ENCODE measurements around the gene PEAR1. TPM values are rescaled to one million over a fixed set of nuclear protein-coding genes. Genes with fewer than 3 reads are reported as not detected.

PEAR1 gene
- total RNA-seq, 2 experiments from 2014 or later = 0.28 TPM

GRCh38 chr1:156900896-156901589 lies 7.5 kb downstream of the PEAR1 start:
- Mint-ChIP-seq H3K27ac (no peak overlapping the region), H3K4me3 (no peak overlapping the region), H3K27me3 (peaks cover 14% of the 10 kb centered on the region), H3K4me1 (peaks cover 10% of the 10 kb centered on the region), H3K9me3 (no peaks in the 10 kb centered on the region), H3K36me3 (peaks cover 1% of the 10 kb centered on the region)
- DNase-seq (no peak), ATAC-seq (ENCODE audit: low read depth) (no peak)
- POLR2A ChIA-PET = interaction anchor here (0.9 kb wide), 1 partner anchor 14 kb away, joined by 3 read pairs; no protein-coding TSS in a partner anchor

- H3K9me3 Mint-ChIP-seq = no peaks in the 10 kb centered on the region
- H3K27ac Mint-ChIP-seq = no peak overlapping the region
- ATAC-seq (ENCODE audit: low read depth) (no peak), DNase-seq (no peak)
- POLR2A ChIA-PET = interaction anchor here (0.9 kb wide), 1 partner anchor 14 kb away, joined by 3 read pairs; no protein-coding TSS in a partner anchor
- H3K36me3 Mint-ChIP-seq = peaks cover 1% of the 10 kb centered on the region
- peaks cover 10% of the 10 kb centered on the region for H3K4me1 Mint-ChIP-seq
- no peak overlapping the region for H3K4me3 Mint-ChIP-seq
- H3K27me3 Mint-ChIP-seq = peaks cover 14% of the 10 kb centered on the region
These were observed 8.0 kb downstream of the PEAR1 start for GRCh38 chr1:156901590-156901900.

GRCh38 chr1:156901966-156902915 lies 8.7 kb downstream of the PEAR1 start:
- peak overlapping the region; percentile 72 for H3K27ac Mint-ChIP-seq
- H3K36me3 Mint-ChIP-seq = peaks cover 1% of the 10 kb centered on the region
- POLR2A ChIA-PET = interaction anchor here (0.9 kb wide), 1 partner anchor 15 kb away, joined by 3 read pairs; no protein-coding TSS in a partner anchor
- H3K4me3 Mint-ChIP-seq = no peak overlapping the region
- ATAC-seq (ENCODE audit: low read depth) (no peak), DNase-seq (no peak)
- H3K9me3 Mint-ChIP-seq = no peaks in the 10 kb centered on the region
- peaks cover 10% of the 10 kb centered on the region for H3K27me3 Mint-ChIP-seq
- peaks cover 10% of the 10 kb centered on the region for H3K4me1 Mint-ChIP-seq

- no peak overlapping the region for H3K4me3 Mint-ChIP-seq
- H3K27me3 Mint-ChIP-seq = peaks cover 10% of the 10 kb centered on the region
- peaks cover 1% of the 10 kb centered on the region for H3K36me3 Mint-ChIP-seq
- ATAC-seq (ENCODE audit: low read depth) (no peak), DNase-seq (no peak)
- POLR2A ChIA-PET = no interaction called here
- no peaks in the 10 kb centered on the region for H3K9me3 Mint-ChIP-seq
- H3K27ac Mint-ChIP-seq = no peak overlapping the region
- peaks cover 4% of the 10 kb centered on the region for H3K4me1 Mint-ChIP-seq
These were observed 10.0 kb downstream of the PEAR1 start for GRCh38 chr1:156903328-156904091.

GRCh38 chr1:156904187-156904959 lies 10.9 kb downstream of the PEAR1 start:
- no peak overlapping the region for H3K27ac Mint-ChIP-seq
- no peaks in the 10 kb centered on the region for H3K36me3 Mint-ChIP-seq
- H3K4me1 Mint-ChIP-seq = peaks cover 1% of the 10 kb centered on the region
- ATAC-seq (ENCODE audit: low read depth) (no peak), DNase-seq (no peak)
- no peaks in the 10 kb centered on the region for H3K9me3 Mint-ChIP-seq
- peaks cover 7% of the 10 kb centered on the region for H3K27me3 Mint-ChIP-seq
- H3K4me3 Mint-ChIP-seq = no peak overlapping the region
- POLR2A ChIA-PET = no interaction called here

- H3K4me1 Mint-ChIP-seq = peaks cover 1% of the 10 kb centered on the region
- H3K9me3 Mint-ChIP-seq = no peaks in the 10 kb centered on the region
- POLR2A ChIA-PET = no interaction called here
- DNase-seq (no peak), ATAC-seq (ENCODE audit: low read depth) (no peak)
- no peaks in the 10 kb centered on the region for H3K36me3 Mint-ChIP-seq
- H3K27me3 Mint-ChIP-seq = peaks cover 4% of the 10 kb centered on the region
- no peak overlapping the region for H3K4me3 Mint-ChIP-seq
- no peak overlapping the region for H3K27ac Mint-ChIP-seq
These were observed 11.7 kb downstream of the PEAR1 start for GRCh38 chr1:156905176-156905575.

- no peaks in the 10 kb centered on the region for H3K9me3 Mint-ChIP-seq
- H3K27me3 Mint-ChIP-seq = peaks cover 7% of the 10 kb centered on the region
- DNase-seq = no peak
- H3K4me3 Mint-ChIP-seq = no peak overlapping the region
- H3K4me1 Mint-ChIP-seq = peaks cover 1% of the 10 kb centered on the region
- no peaks in the 10 kb centered on the region for H3K36me3 Mint-ChIP-seq
- no peak overlapping the region for H3K27ac Mint-ChIP-seq
- ATAC-seq (ENCODE audit: low read depth) = no peak
- POLR2A ChIA-PET = no interaction called here
These were observed 12.1 kb downstream of the PEAR1 start for GRCh38 chr1:156905651-156906050.

- Mint-ChIP-seq H3K9me3 (no peaks in the 10 kb centered on the region), H3K4me1 (peaks cover 3% of the 10 kb centered on the region), H3K4me3 (no peak overlapping the region), H3K27ac (no peak overlapping the region), H3K27me3 (peaks cover 11% of the 10 kb centered on the region), H3K36me3 (no peaks in the 10 kb centered on the region)
- ATAC-seq (ENCODE audit: low read depth) = no peak
- POLR2A ChIA-PET = no interaction called here
- DNase-seq = no peak
These were observed 12.8 kb downstream of the PEAR1 start for GRCh38 chr1:156906206-156906906.

- H3K4me3 Mint-ChIP-seq = no peak overlapping the region
- no peaks in the 10 kb centered on the region for H3K9me3 Mint-ChIP-seq
- peaks cover 1% of the 10 kb centered on the region for H3K4me1 Mint-ChIP-seq
- DNase-seq (no peak), ATAC-seq (ENCODE audit: low read depth) (no peak)
- no peaks in the 10 kb centered on the region for H3K36me3 Mint-ChIP-seq
- peaks cover 9% of the 10 kb centered on the region for H3K27me3 Mint-ChIP-seq
- no peak overlapping the region for H3K27ac Mint-ChIP-seq
- POLR2A ChIA-PET = no interaction called here
These were observed 15.0 kb downstream of the PEAR1 start for GRCh38 chr1:156908541-156908940.

GRCh38 chr1:156908955-156909354 lies 15.4 kb downstream of the PEAR1 start:
- no peak overlapping the region for H3K4me3 Mint-ChIP-seq
- peaks cover 9% of the 10 kb centered on the region for H3K27me3 Mint-ChIP-seq
- no peaks in the 10 kb centered on the region for H3K9me3 Mint-ChIP-seq
- no peak for DNase-seq
- no peaks in the 10 kb centered on the region for H3K36me3 Mint-ChIP-seq
- no peak for ATAC-seq (ENCODE audit: low read depth)
- peaks cover 1% of the 10 kb centered on the region for H3K4me1 Mint-ChIP-seq
- H3K27ac Mint-ChIP-seq = no peak overlapping the region
- POLR2A ChIA-PET = no interaction called here

GRCh38 chr1:156909671-156910070 lies 16.2 kb downstream of the PEAR1 start:
- DNase-seq = no peak
- ATAC-seq (ENCODE audit: low read depth) = no peak
- Mint-ChIP-seq H3K27me3 (peaks cover 11% of the 10 kb centered on the region), H3K36me3 (no peaks in the 10 kb centered on the region), H3K4me1 (peaks cover 1% of the 10 kb centered on the region), H3K9me3 (no peaks in the 10 kb centered on the region), H3K4me3 (no peak overlapping the region), H3K27ac (no peak overlapping the region)
- POLR2A ChIA-PET = interaction anchor here (1.6 kb wide), 1 partner anchor 14 kb away, joined by 5 read pairs; no protein-coding TSS in a partner anchor

GRCh38 chr1:156910309-156910782 lies 16.8 kb downstream of the PEAR1 start:
- peak; percentile 48 for ATAC-seq (ENCODE audit: low read depth)
- Mint-ChIP-seq H3K36me3 (no peaks in the 10 kb centered on the region), H3K9me3 (no peaks in the 10 kb centered on the region), H3K4me3 (no peak overlapping the region), H3K27ac (no peak overlapping the region), H3K4me1 (peaks cover 1% of the 10 kb centered on the region), H3K27me3 (peaks cover 14% of the 10 kb centered on the region)
- DNase-seq = peak; percentile 77
- POLR2A ChIA-PET = interaction anchor here (0.5 to 1.6 kb wide), 2 partner anchors 13 to 88 kb away, joined by 3 to 5 read pairs; no protein-coding TSS in a partner anchor
